Measurements from ENCODE around the gene GFI1B.
A peak's percentile ranks its signal among the peaks of the same experiment; 100 is the strongest.

DNA sequence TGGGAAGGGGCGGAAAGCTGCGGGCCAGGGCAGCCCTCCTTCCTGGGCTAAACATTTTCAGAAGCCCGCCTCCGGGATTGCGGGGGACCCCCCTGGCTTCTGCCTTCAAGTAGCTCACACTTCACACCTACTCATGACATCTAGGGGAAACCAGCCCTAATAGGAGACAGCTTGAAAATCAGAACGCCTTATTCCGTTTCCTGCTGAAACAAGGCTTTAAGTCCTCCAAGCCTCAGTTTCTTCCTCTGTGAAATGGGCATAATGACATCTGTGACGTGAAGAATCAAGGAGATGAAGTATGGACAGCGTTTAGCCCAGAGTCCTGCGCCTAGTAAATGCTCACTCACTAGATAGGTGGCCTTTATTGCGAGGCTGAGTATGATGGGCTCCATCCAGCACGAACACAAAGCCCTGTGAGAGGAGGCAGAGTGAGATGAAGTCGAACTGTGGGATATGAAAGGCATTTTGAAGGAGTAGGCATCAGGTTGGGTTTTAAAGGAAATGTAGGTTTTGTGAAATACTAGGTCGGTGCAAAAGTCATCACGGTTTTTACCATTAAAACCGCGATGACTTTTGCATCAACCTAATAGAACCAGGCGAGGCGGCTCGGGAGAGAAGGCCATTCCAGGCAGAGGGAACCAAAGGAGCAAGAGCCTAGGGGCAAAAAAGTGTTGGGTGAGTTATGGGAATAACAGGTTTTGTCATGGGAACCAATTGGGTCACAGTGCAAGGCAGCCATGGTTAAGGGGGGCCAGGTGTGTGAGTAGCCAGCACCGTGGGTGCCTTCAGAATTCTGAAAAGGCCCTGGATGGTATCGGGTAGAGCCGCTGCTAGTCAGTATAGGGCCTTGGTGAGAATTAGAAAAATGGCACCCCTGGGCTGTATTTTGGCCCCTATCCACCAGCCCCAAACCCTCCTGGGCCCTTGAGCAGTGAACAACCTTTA lies 33.0 kb upstream of the GFI1B start:
- no peak for TF ChIP-seq ZNF777 (tag by site-specific recombination; IDR thresholded peaks at IDR 0.05; ENCODE audit: borderline replicate concordance)
- no peak for TF ChIP-seq ZNF302 (tag by site-specific recombination; IDR thresholded peaks at IDR 0.05; ENCODE audit: low read depth)
- TF ChIP-seq SP2 (tag by site-specific recombination; IDR thresholded peaks at IDR 0.05): no peak
- TF ChIP-seq, protein P1, sequence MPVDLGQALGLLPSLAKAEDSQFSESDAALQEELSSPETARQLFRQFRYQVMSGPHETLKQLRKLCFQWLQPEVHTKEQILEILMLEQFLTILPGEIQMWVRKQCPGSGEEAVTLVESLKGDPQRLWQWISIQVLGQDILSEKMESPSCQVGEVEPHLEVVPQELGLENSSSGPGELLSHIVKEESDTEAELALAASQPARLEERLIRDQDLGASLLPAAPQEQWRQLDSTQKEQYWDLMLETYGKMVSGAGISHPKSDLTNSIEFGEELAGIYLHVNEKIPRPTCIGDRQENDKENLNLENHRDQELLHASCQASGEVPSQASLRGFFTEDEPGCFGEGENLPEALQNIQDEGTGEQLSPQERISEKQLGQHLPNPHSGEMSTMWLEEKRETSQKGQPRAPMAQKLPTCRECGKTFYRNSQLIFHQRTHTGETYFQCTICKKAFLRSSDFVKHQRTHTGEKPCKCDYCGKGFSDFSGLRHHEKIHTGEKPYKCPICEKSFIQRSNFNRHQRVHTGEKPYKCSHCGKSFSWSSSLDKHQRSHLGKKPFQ (tag by site-specific recombination; IDR thresholded peaks at IDR 0.05): no peak
- TF ChIP-seq, protein P2, sequence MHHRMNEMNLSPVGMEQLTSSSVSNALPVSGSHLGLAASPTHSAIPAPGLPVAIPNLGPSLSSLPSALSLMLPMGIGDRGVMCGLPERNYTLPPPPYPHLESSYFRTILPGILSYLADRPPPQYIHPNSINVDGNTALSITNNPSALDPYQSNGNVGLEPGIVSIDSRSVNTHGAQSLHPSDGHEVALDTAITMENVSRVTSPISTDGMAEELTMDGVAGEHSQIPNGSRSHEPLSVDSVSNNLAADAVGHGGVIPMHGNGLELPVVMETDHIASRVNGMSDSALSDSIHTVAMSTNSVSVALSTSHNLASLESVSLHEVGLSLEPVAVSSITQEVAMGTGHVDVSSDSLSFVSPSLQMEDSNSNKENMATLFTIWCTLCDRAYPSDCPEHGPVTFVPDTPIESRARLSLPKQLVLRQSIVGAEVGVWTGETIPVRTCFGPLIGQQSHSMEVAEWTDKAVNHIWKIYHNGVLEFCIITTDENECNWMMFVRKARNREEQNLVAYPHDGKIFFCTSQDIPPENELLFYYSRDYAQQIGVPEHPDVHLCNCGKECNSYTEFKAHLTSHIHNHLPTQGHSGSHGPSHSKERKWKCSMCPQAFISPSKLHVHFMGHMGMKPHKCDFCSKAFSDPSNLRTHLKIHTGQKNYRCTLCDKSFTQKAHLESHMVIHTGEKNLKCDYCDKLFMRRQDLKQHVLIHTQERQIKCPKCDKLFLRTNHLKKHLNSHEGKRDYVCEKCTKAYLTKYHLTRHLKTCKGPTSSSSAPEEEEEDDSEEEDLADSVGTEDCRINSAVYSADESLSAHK (tag by site-specific recombination; IDR thresholded peaks at IDR 0.05): no peak
- TF ChIP-seq ZBTB20 (tag by site-specific recombination; IDR thresholded peaks at IDR 0.05): no peak
- no peak for TF ChIP-seq GLIS2 (tag by site-specific recombination; IDR thresholded peaks at IDR 0.05)
- TF ChIP-seq ZBTB8A (tag by site-specific recombination; IDR thresholded peaks at IDR 0.05): peak; percentile 76
- no peak for TF ChIP-seq ZNF558 (tag by site-specific recombination; IDR thresholded peaks at IDR 0.05)
